HG03280 (cell line): ENCODE results near the gene TCAP.
A peak's percentile ranks its signal among the peaks of the same experiment; 100 is the strongest.
"Not testable (repeated sequence)": the region's sequence is repeated elsewhere in the genome, so short reads cannot be mapped to it uniquely, and the experiment has no call there.

Experiments
- ATAC-seq: cut with Tn5 transposase; IDR thresholded peaks from one replicate; pipeline ENCODE4 v1.9.1; 2021; ENCODE audit warnings: mild to moderate bottlenecking, moderate library complexity; ENCODE audit not compliant: unreplicated experiment

Gene TCAP

GRCh38 chr17:39678340-39679116, 13.4 kb downstream of the TCAP start:
- ATAC-seq = no peak

- no peak for ATAC-seq
These were observed 14.5 kb downstream of the TCAP start for GRCh38 chr17:39679521-39680192.

- no peak for ATAC-seq
These were observed 18.3 kb downstream of the TCAP start for GRCh38 chr17:39683295-39683939.

- ATAC-seq = no peak
These were observed 19.4 kb downstream of the TCAP start for GRCh38 chr17:39684369-39685192.

GRCh38 chr17:39687101-39687545, 22.0 kb downstream of the TCAP start:
- ATAC-seq = no peak

- peak; percentile 88 for ATAC-seq
These were observed 22.7 kb downstream of the TCAP start, which contains the start of gene PGAP3 for GRCh38 chr17:39687546-39688474. TSS of gene PGAP3 (minus strand) at chr17:39688057. CDS start at chr17:39688014, 43 bp downstream.

GRCh38 chr17:39688475-39688835, 23.3 kb downstream of the TCAP start:
- ATAC-seq = no peak

GRCh38 chr17:39688945-39689344, 23.8 kb downstream of the TCAP start:
- ATAC-seq = no peak

GRCh38 chr17:39694593-39694992, 29.4 kb downstream of the TCAP start:
- ATAC-seq = no peak

GRCh38 chr17:39695089-39695474, 29.9 kb downstream of the TCAP start:
- no peak for ATAC-seq

GRCh38 chr17:39696731-39697130, 31.6 kb downstream of the TCAP start:
- ATAC-seq = no peak

GRCh38 chr17:39697961-39698360, 32.8 kb downstream of the TCAP start:
- ATAC-seq = no peak

GRCh38 chr17:39699157-39699817, 34.1 kb downstream of the TCAP start:
- ATAC-seq = not testable (repeated sequence)

- no peak for ATAC-seq
These were observed 34.6 kb downstream of the TCAP start, which contains the start of gene ERBB2 for GRCh38 chr17:39699818-39700147. TSS of gene ERBB2 (plus strand) at chr17:39700064. CDS start at chr17:39700239, 175 bp downstream.

- ATAC-seq = no peak
These were observed 35.2 kb downstream of the TCAP start for GRCh38 chr17:39700148-39700987.

- ATAC-seq = no peak
These were observed 36.0 kb downstream of the TCAP start for GRCh38 chr17:39701012-39701783.

GRCh38 chr17:39701784-39702422, 36.8 kb downstream of the TCAP start:
- ATAC-seq = no peak
